Parathyroid adenoma (tissue), 2 donors: ENCODE data around the gene OR52J3.

Source experiments
- H2AFZ ChIP-seq: fragments of 300-600 bp; sonication (generic); one replicate; pipeline ENCODE4 v1.7.0; 2017; ENCODE audit warnings: antibody characterized with exemption, mild to moderate bottlenecking
- H3K27ac ChIP-seq: fragments of 300-600 bp; sonication (generic); one replicate; pipeline ENCODE4 v1.7.0; 2017
- H3K27me3 ChIP-seq: fragments of 300-600 bp; sonication (generic); one replicate; pipeline ENCODE4 v1.7.0; 2017; ENCODE audit warnings: low read length; ENCODE audit not compliant: control insufficient read depth, insufficient read depth
- H3K36me3 ChIP-seq: fragments of 300-600 bp; sonication (generic); one replicate; pipeline ENCODE4 v1.7.0; 2017; ENCODE audit warnings: low read length; ENCODE audit not compliant: control insufficient read depth, insufficient read depth
- H3K4me1 ChIP-seq: fragments of 300-600 bp; sonication (generic); one replicate; pipeline ENCODE4 v1.7.0; 2017; ENCODE audit warnings: control low read depth
- H3K4me2 ChIP-seq: fragments of 300-600 bp; sonication (generic); one replicate; pipeline ENCODE4 v1.7.0; 2017; ENCODE audit warnings: low read length
- H3K4me3 ChIP-seq: fragments of 300-600 bp; sonication (generic); one replicate; pipeline ENCODE4 v1.7.0; 2017; ENCODE audit warnings: low read depth, low read length
- H3K79me2 ChIP-seq: fragments of 300-600 bp; sonication (generic); one replicate; pipeline ENCODE4 v1.7.0; 2017; ENCODE audit warnings: control low read depth
- H3K9ac ChIP-seq: fragments of 300-600 bp; sonication (generic); one replicate; pipeline ENCODE4 v1.7.0; 2017; ENCODE audit warnings: mild to moderate bottlenecking
- H3K9me3 ChIP-seq: fragments of 300-600 bp; sonication (generic); one replicate; pipeline ENCODE4 v1.7.0; 2017; ENCODE audit warnings: low read length; ENCODE audit not compliant: control insufficient read depth
- CTCF ChIP-seq: fragments of 300-600 bp; sonication (generic); IDR thresholded peaks from one replicate; pipeline ENCODE4 v1.7.0; 2017; ENCODE audit warnings: antibody characterized with exemption, mild to moderate bottlenecking
- donor health status: primary hyperparathyroidism.

OR52J3 gene

DNA sequence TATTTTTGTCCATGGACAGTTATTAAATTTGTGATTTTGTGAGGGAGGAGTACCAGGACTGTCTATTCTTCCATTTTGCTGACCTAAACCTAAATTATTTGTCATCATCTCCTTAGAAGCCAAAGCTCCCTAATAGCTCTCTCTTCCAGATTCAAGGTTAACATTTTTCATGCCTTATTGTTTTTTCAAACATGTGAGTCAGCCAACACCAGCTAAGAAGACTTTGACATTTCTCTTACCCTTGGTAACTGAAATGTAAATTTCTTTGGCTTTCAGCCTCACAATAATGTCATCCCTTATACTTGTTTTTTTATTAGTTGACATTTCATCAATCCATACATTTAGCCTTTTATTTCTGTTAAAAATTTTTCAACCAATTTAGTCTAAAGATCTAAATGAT, 42.2 kb downstream of the OR52J3 start:
- Histone ChIP-seq H3K9ac (no peak overlapping the region), H3K4me1 (no peaks in the 10 kb centered on the region), H3K27ac (no peak overlapping the region), H3K9me3 (no peaks in the 10 kb centered on the region), H2AFZ (no peak overlapping the region), H3K4me3 (no peak overlapping the region), H3K36me3 (no peaks in the 10 kb centered on the region), H3K27me3 (no peaks in the 10 kb centered on the region), H3K4me2 (no peak overlapping the region), H3K79me2 (no peaks in the 10 kb centered on the region)
- no peak for TF ChIP-seq CTCF

DNA sequence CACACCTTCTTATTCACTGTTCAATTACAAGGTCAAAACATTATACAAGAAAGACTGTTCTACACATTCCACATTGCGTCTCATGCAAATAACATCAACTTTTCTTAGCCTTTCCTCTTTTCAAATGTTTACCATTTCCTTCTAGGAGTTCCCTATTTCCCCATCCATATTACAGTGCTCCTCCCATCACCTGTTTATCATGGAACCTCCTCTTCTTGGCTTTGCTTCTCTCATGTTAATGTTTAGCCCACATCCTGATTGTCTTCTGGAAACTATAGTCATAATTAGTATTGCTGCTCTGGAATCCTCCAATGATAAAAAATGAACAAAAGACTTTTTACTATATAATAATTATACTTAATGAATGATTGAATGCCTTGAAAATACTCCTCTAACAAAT, 44.3 kb downstream of the OR52J3 start:
- no peak overlapping the region for H3K4me2 ChIP-seq
- no peak overlapping the region for H3K9ac ChIP-seq
- H2AFZ ChIP-seq = no peak overlapping the region
- H3K9me3 ChIP-seq = no peaks in the 10 kb centered on the region
- no peak overlapping the region for H3K27ac ChIP-seq
- H3K27me3 ChIP-seq = no peaks in the 10 kb centered on the region
- H3K36me3 ChIP-seq = no peaks in the 10 kb centered on the region
- no peaks in the 10 kb centered on the region for H3K79me2 ChIP-seq
- no peaks in the 10 kb centered on the region for H3K4me1 ChIP-seq
- no peak overlapping the region for H3K4me3 ChIP-seq
- TF ChIP-seq CTCF = no peak

DNA sequence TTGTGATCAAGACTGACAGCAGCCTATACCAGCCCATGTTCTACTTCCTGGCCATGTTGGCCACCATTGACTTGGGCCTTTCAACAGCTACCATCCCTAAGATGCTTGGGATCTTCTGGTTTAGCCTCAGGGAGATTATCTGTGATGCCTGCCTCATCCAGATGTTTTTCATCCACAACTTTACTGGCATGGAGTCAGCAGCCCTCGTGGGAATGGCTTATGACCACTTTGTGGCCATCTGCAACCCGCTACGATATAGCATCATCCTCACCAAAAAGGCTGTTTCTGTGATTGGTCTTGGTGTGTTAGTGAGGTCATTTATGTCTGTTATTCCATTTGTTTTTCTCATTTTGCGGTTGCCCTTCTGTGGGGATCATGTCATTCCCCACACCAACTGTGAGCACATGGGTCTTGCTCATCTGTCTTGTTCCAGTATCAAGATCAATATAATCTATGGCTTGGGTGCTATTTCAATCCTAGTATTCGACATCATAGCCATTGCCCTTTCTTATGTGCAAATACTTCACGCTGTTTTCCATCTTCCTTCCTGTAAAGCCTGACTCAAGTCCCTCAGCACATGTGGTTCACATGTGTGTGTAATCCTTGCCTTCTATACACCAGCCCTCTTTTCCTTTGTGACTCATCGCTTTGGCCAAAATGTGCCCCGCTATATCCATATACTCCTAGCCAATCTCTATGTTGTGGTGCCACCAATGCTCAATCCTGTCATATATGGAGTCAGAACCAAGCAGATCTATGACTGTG, 46.7 kb downstream of the OR52J3 start:
- Histone ChIP-seq H3K36me3 (no peaks in the 10 kb centered on the region), H3K9ac (no peak overlapping the region), H3K4me3 (no peak overlapping the region), H3K9me3 (no peaks in the 10 kb centered on the region), H3K79me2 (no peaks in the 10 kb centered on the region), H3K27ac (no peak overlapping the region), H2AFZ (no peak overlapping the region), H3K4me1 (no peaks in the 10 kb centered on the region), H3K4me2 (no peak overlapping the region), H3K27me3 (no peaks in the 10 kb centered on the region)
- TF ChIP-seq CTCF = no peak

DNA sequence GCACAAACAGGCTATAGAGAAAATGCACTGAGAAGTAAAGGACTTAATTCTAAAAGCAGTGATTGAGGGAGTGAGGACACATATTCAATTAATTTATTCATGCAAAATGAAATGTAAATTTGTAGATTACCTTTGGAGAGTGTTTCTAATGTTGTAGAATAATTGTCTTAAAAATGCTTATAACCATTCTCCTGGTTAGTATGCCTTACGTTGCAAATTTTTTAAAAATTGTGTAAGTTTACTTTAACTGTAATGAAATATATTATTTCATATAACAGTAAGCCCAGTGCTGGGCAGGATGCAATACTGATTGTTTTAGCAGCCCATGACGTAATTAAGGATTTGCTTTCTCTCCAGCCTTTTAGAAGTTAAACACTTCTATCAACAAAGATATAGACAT, 49.7 kb downstream of the OR52J3 start:
- Histone ChIP-seq H3K9ac (no peak overlapping the region), H3K9me3 (no peaks in the 10 kb centered on the region), H3K4me2 (no peak overlapping the region), H3K27ac (no peak overlapping the region), H2AFZ (no peak overlapping the region), H3K4me3 (no peak overlapping the region), H3K27me3 (no peaks in the 10 kb centered on the region), H3K4me1 (no peaks in the 10 kb centered on the region), H3K79me2 (no peaks in the 10 kb centered on the region), H3K36me3 (no peaks in the 10 kb centered on the region)
- no peak for TF ChIP-seq CTCF
